PFSK-1 (cell line): Measurements from ENCODE around the gene VPS41.

Experiments
- POLR2AphosphoS5 ChIP-seq: IDR thresholded peaks from 2 replicates; pipeline ENCODE4 v1.6.1; 2012; ENCODE audit warnings: low read depth, mild to moderate bottlenecking, control low read depth, low read length, moderate library complexity
- SIN3A ChIP-seq: IDR thresholded peaks from 2 replicates; pipeline ENCODE4 v1.6.1; 2012; ENCODE audit warnings: mild to moderate bottlenecking, low read length, moderate library complexity, borderline replicate concordance; ENCODE audit not compliant: insufficient read depth
- TAF1 ChIP-seq: IDR thresholded peaks from 2 replicates; pipeline ENCODE4 v1.6.1; 2012; ENCODE audit warnings: low read length, control low read depth, borderline replicate concordance; ENCODE audit not compliant: insufficient read depth
- TF ChIP-seq, protein P1 (sequence below), 2 experiments: IDR thresholded peaks; 2 replicates each; pipeline versions ENCODE4 v1.6.1 to v1.8.0; 2011 to 2012; ENCODE audit warnings: low read depth in 2 of 2, low read length in 2 of 2, control low read depth in 1 of 2, inconsistent platforms in 1 of 2, mild to moderate bottlenecking in 1 of 2, moderate library complexity in 1 of 2; ENCODE audit not compliant: insufficient read depth in 1 of 2

DNA sequence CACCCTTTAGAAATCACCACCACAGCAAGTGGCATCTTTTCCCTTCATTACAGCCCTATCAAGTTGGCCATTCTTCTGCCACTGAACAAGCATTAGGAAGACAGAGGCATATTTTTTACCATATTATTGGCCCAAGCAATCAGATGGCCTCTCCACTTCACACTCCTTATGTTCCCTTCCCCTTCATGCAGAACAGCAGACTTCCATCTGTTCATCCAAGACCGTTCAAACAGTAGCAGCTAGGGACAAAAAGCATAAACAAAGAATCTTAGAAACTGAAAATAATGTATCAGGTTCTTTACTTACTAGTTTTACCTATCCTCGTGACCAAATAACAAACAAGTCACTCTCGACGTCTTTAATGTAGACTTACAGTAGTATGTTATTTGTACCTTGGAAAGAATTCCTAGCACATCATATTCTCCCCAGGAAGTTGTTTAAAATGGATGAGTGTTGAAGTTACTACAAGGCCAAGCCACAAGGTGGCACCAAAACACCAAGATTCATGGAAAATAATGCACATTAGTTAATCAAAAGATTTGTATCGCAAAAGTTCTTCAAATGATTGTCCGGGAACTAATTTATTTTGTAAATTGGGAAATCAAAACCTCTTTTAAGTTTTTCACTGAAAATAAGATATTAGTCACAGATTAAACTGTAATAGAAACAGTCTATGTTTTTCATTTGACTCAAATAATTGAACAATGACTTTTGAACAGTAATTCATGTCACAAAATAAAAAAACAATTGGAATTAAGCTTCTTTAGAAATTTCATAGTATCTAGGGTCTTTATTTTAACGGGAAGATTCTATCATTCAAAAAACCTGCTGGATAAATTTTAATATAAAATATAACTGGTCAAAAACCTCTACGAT lies 112.1 kb downstream of the VPS41 start:
- no peak for TF ChIP-seq SIN3A
- TF ChIP-seq, protein P1, sequence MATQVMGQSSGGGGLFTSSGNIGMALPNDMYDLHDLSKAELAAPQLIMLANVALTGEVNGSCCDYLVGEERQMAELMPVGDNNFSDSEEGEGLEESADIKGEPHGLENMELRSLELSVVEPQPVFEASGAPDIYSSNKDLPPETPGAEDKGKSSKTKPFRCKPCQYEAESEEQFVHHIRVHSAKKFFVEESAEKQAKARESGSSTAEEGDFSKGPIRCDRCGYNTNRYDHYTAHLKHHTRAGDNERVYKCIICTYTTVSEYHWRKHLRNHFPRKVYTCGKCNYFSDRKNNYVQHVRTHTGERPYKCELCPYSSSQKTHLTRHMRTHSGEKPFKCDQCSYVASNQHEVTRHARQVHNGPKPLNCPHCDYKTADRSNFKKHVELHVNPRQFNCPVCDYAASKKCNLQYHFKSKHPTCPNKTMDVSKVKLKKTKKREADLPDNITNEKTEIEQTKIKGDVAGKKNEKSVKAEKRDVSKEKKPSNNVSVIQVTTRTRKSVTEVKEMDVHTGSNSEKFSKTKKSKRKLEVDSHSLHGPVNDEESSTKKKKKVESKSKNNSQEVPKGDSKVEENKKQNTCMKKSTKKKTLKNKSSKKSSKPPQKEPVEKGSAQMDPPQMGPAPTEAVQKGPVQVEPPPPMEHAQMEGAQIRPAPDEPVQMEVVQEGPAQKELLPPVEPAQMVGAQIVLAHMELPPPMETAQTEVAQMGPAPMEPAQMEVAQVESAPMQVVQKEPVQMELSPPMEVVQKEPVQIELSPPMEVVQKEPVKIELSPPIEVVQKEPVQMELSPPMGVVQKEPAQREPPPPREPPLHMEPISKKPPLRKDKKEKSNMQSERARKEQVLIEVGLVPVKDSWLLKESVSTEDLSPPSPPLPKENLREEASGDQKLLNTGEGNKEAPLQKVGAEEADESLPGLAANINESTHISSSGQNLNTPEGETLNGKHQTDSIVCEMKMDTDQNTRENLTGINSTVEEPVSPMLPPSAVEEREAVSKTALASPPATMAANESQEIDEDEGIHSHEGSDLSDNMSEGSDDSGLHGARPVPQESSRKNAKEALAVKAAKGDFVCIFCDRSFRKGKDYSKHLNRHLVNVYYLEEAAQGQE (IDR thresholded peaks at IDR 0.05; ENCODE audit: insufficient read depth in 1 of 2, low read depth in 2 of 2, low read length in 2 of 2) = no peak
- TF ChIP-seq TAF1 = no peak
- no peak for TF ChIP-seq POLR2AphosphoS5
